Keratinocyte (primary cell): Measurements from ENCODE around the gene TJP3. TPM values are rescaled to one million over a fixed set of nuclear protein-coding genes. Genes with fewer than 3 reads are reported as not detected.

ENCODE experiments used
- DNase-seq: peaks from one replicate; pipeline ENCODE4 v3.0.0-alpha.2; 2011; ENCODE audit warnings: low read depth, missing footprints, low spot score
- FAIRE-seq: peaks from 2 replicates; lab custom pipeline; 2011; peaks lifted over from hg19 to GRCh38; lab: Jason Lieb, UNC
- H2AFZ ChIP-seq: 2 replicates; pipeline ENCODE4 v1.6.0; 2012; ENCODE audit warnings: low read length, control low read depth, inconsistent platforms; ENCODE audit not compliant: control insufficient read depth
- H3K27ac ChIP-seq: 2 replicates; pipeline ENCODE4 v1.5.1; 2011; ENCODE audit warnings: low read length; ENCODE audit not compliant: control insufficient read depth, insufficient read depth
- H3K27me3 ChIP-seq: 3 replicates; pipeline ENCODE4 v1.6.0; 2011; ENCODE audit warnings: low read length; ENCODE audit not compliant: control insufficient read depth, insufficient read depth; ENCODE audit errors: extremely low read depth
- H3K36me3 ChIP-seq, 2 experiments: 2 replicates in 1 of 2; 3 replicates in 1 of 2; pipeline ENCODE4 v1.5.1; 2011; ENCODE audit warnings: low read length in 2 of 2, mild to moderate bottlenecking in 1 of 2; ENCODE audit not compliant: control insufficient read depth in 2 of 2, insufficient read depth in 2 of 2; ENCODE audit errors: extremely low read depth in 1 of 2
- H3K4me1 ChIP-seq: 3 replicates; pipeline ENCODE4 v1.5.1; 2011; ENCODE audit warnings: low read length; ENCODE audit not compliant: control insufficient read depth, insufficient read depth; ENCODE audit errors: extremely low read depth
- H3K4me2 ChIP-seq: 3 replicates; pipeline ENCODE4 v1.6.0; 2011; ENCODE audit warnings: low read depth, low read length; ENCODE audit not compliant: control insufficient read depth, insufficient read depth; ENCODE audit errors: extremely low read depth
- H3K4me3 ChIP-seq, 3 experiments: fragments of 200-600 bp in 1 of 3; sonication (generic) in 1 of 3; 2 replicates in 2 of 3; 3 replicates in 1 of 3; pipeline ENCODE4 v1.5.1; 2011 to 2016; ENCODE audit warnings: low read length in 3 of 3, mild to moderate bottlenecking in 3 of 3, control low read depth in 2 of 3, inconsistent platforms in 1 of 3, low read depth in 1 of 3, mixed read lengths in 1 of 3, mixed run types in 1 of 3, moderate library complexity in 1 of 3; ENCODE audit not compliant: control insufficient read depth in 2 of 3, insufficient read depth in 2 of 3; ENCODE audit errors: extremely low read depth in 1 of 3
- H3K79me2 ChIP-seq: 2 replicates; pipeline ENCODE4 v1.6.0; 2012; ENCODE audit warnings: low read length; ENCODE audit not compliant: control insufficient read depth, insufficient read depth
- H3K9ac ChIP-seq: 3 replicates; pipeline ENCODE4 v1.6.0; 2011; ENCODE audit warnings: low read length; ENCODE audit not compliant: control insufficient read depth, insufficient read depth; ENCODE audit errors: extremely low read depth
- H3K9me1 ChIP-seq: 3 replicates; pipeline ENCODE4 v1.6.0; 2011; ENCODE audit warnings: low read length; ENCODE audit not compliant: control insufficient read depth, insufficient read depth; ENCODE audit errors: extremely low read depth
- H3K9me3 ChIP-seq: 2 replicates; pipeline ENCODE4 v1.5.1; 2012; ENCODE audit warnings: low read depth, low read length; ENCODE audit not compliant: control insufficient read depth
- H4K20me1 ChIP-seq: 3 replicates; pipeline ENCODE4 v1.6.0; 2011; ENCODE audit warnings: low read length; ENCODE audit not compliant: control insufficient read depth, insufficient read depth; ENCODE audit errors: extremely low read depth
- CTCF ChIP-seq, 3 experiments: IDR thresholded peaks in 1 of 3; conservative IDR thresholded peaks in 1 of 3; optimal IDR thresholded peaks in 1 of 3; 2 replicates in 2 of 3; 3 replicates in 1 of 3; pipeline versions ENCODE3 to v1.5.1; 2011; ENCODE audit warnings: low read length in 3 of 3, mild to moderate bottlenecking in 3 of 3, moderate library complexity in 2 of 3, control low read depth in 1 of 3, inconsistent platforms in 1 of 3; ENCODE audit not compliant: insufficient read depth in 2 of 3; ENCODE audit errors: extremely low read depth in 1 of 3
- EZH2 ChIP-seq: IDR thresholded peaks from one replicate; pipeline ENCODE4 v1.6.1; 2012; ENCODE audit warnings: inconsistent platforms, mild to moderate bottlenecking, low read length, moderate library complexity
- dilution Hi-C: fragments of 300-500 bp; cut with MboI; formaldehyde crosslinking; loops from one replicate; pipeline ENCODE4 v1.7.0; 2020; ENCODE audit warnings: low sequenced_read_pairs; ENCODE audit not compliant: extremely low pct_ligation_motif_present
- polyA plus RNA-seq, 5 experiments: library from polyadenylated mRNA; depleted of rRNA in 3 of 5; stranded (reverse) in 3 of 5; stranded (forward) in 1 of 5; unstranded in 1 of 5; fragments of >200 nt; gene quantifications; 1 replicate in 1 of 5; 2 replicates in 3 of 5; 3 replicates in 1 of 5; pipeline versions ENCODE4 v1.2.1 to v1.2.3, GENCODE V29; 2011 to 2012; ENCODE audit warnings: missing spikeins in 2 of 5, low read depth in 1 of 5, low replicate concordance in 1 of 5

TJP3 gene
- polyA plus RNA-seq, 1 donor (not counting 4 experiments of a cell fraction or from before 2014, with no cell fraction given), result 0.08 TPM

- H3K36me3 ChIP-seq, result peaks cover 0 to 4% of the 10 kb centered on the region in 2 experiments
- H3K9ac ChIP-seq, result no peak overlapping the region
- peaks cover 65% of the 10 kb centered on the region for H3K79me2 ChIP-seq
- no peaks in the 10 kb centered on the region for H3K9me3 ChIP-seq
- H3K4me3 ChIP-seq, result no peak overlapping the region
- H4K20me1 ChIP-seq, result peaks cover 10% of the 10 kb centered on the region
- FAIRE-seq, result no peak
- no peaks in the 10 kb centered on the region for H3K4me1 ChIP-seq
- dilution Hi-C loops, result no loop called here
- no peak overlapping the region for H2AFZ ChIP-seq
- no peak for DNase-seq
- no peak overlapping the region for H3K27ac ChIP-seq
- H3K9me1 ChIP-seq, result no peaks in the 10 kb centered on the region
- no peaks in the 10 kb centered on the region for H3K27me3 ChIP-seq
- TF ChIP-seq CTCF (optimal IDR thresholded peaks at IDR 0.05 in 1 of 3, IDR thresholded peaks at IDR 0.05 in 1 of 3, conservative IDR thresholded peaks at IDR 0.05 in 1 of 3; ENCODE audit: extremely low read depth in 1 of 3, insufficient read depth in 2 of 3, low read length in 3 of 3), result no peak
- TF ChIP-seq EZH2, result no peak
- no peak overlapping the region for H3K4me2 ChIP-seq
Measured at GRCh38 chr19:3695124-3695733, 13.0 kb upstream of the TJP3 start.

GRCh38 chr19:3695986-3696659 lies 12.1 kb upstream of the TJP3 start:
- H3K4me2 ChIP-seq, result no peak overlapping the region
- H3K4me1 ChIP-seq, result peaks cover 3% of the 10 kb centered on the region
- no peaks in the 10 kb centered on the region for H3K9me1 ChIP-seq
- FAIRE-seq (no peak), DNase-seq (no peak)
- H3K9ac ChIP-seq, result no peak overlapping the region
- dilution Hi-C loops, result no loop called here
- H3K27me3 ChIP-seq, result no peaks in the 10 kb centered on the region
- no peaks in the 10 kb centered on the region for H3K9me3 ChIP-seq
- peaks cover 10% of the 10 kb centered on the region for H4K20me1 ChIP-seq
- H3K27ac ChIP-seq, result no peak overlapping the region
- peaks cover 60% of the 10 kb centered on the region for H3K79me2 ChIP-seq
- TF ChIP-seq CTCF (optimal IDR thresholded peaks at IDR 0.05 in 1 of 3, IDR thresholded peaks at IDR 0.05 in 1 of 3, conservative IDR thresholded peaks at IDR 0.05 in 1 of 3; ENCODE audit: extremely low read depth in 1 of 3, insufficient read depth in 2 of 3, low read length in 3 of 3) (no peak), EZH2 (no peak)
- H3K4me3 ChIP-seq, result no peak overlapping the region
- peaks cover 0 to 2% of the 10 kb centered on the region in 2 experiments for H3K36me3 ChIP-seq
- H2AFZ ChIP-seq, result no peak overlapping the region
